HL-60 (cell line): Measurements from ENCODE around the gene NEDD4L.

Source experiments
- POLR2AphosphoS5 ChIP-seq: IDR thresholded peaks from 2 replicates; pipeline ENCODE4 v1.6.1; 2012; ENCODE audit warnings: low read depth
- REST ChIP-seq: IDR thresholded peaks from 2 replicates; pipeline ENCODE4 v1.6.1; 2012; ENCODE audit warnings: low read depth; ENCODE audit not compliant: insufficient replicate concordance
- SPI1 ChIP-seq: IDR thresholded peaks from 2 replicates; pipeline ENCODE4 v1.6.1; 2012; ENCODE audit warnings: low read depth, mild to moderate bottlenecking, borderline replicate concordance
- TF ChIP-seq, protein P1 (sequence below): IDR thresholded peaks from one replicate; pipeline ENCODE4 v1.5.1; 2011; ENCODE audit warnings: low read length, control low read depth, inconsistent platforms; ENCODE audit not compliant: insufficient read depth

DNA sequence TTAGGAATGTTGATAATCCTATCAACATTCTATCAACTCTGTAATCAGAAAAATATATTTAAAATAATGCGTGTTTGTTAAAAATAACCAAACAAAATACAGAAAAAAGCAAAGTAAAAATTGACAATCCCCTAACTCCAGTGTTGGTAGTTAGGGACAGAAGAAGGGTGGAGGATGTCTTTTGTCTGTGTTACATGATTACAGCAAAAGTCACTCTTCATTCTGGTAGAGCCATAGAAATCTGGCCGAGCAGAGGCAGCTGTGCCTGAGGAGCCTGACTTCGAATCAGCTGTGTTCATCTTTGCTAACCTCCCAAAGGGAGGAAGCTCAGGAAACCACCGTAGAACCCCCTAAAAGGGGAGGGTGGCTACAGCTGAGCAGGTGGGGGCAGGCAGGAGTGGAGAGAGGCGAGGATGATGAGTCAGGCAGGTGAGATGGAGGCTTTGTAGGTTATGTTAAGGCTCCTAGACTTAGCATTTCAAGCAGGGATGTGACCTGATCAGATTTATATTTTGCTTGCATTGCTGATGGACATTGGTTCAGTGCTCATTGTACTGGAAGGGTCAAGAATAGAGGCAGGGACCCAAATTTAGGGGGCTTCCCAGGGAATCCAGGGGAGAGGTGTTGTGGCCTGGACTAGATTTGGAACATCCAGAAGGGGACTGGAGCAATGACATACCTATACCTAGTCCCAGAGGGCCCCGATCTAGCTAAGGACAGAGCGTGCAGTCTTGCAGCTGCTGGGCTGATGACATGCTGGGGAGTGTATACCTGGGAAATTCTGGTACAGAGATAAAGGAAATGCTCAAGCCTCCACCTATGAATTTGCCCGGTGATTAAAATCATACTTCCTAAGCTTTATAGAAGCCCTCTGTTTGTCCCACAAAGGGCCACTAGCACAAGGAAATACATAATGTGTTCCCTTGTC, 95.7 kb downstream of the NEDD4L start:
- TF ChIP-seq, protein P1, sequence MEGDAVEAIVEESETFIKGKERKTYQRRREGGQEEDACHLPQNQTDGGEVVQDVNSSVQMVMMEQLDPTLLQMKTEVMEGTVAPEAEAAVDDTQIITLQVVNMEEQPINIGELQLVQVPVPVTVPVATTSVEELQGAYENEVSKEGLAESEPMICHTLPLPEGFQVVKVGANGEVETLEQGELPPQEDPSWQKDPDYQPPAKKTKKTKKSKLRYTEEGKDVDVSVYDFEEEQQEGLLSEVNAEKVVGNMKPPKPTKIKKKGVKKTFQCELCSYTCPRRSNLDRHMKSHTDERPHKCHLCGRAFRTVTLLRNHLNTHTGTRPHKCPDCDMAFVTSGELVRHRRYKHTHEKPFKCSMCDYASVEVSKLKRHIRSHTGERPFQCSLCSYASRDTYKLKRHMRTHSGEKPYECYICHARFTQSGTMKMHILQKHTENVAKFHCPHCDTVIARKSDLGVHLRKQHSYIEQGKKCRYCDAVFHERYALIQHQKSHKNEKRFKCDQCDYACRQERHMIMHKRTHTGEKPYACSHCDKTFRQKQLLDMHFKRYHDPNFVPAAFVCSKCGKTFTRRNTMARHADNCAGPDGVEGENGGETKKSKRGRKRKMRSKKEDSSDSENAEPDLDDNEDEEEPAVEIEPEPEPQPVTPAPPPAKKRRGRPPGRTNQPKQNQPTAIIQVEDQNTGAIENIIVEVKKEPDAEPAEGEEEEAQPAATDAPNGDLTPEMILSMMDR = no peak
- TF ChIP-seq POLR2AphosphoS5 (no peak), SPI1 (no peak), REST (no peak)
